Amygdala (tissue), 56 donors: ENCODE results near the gene ELMO1.

Source experiments
- DNase-seq, 56 donors: peaks; one replicate each; lab custom pipeline; 2025; lab: John Stamatoyannopoulos, UW

Gene ELMO1

GRCh38 chr7:37323966-37324365 is 124.7 kb downstream of the ELMO1 start:
- DNase-seq = no peak

- no peak for DNase-seq
These were observed 125.8 kb downstream of the ELMO1 start for GRCh38 chr7:37322831-37323230.

- no peak for DNase-seq
These were observed 127.7 kb downstream of the ELMO1 start for GRCh38 chr7:37320848-37321468.

- DNase-seq = no peak
These were observed 128.4 kb downstream of the ELMO1 start for GRCh38 chr7:37320140-37320847.

GRCh38 chr7:37318541-37318940 is 130.1 kb downstream of the ELMO1 start:
- no peak for DNase-seq

GRCh38 chr7:37315772-37316715 is 132.6 kb downstream of the ELMO1 start:
- DNase-seq = peak in 3 of 56 donors; percentile 8 to 13 (median 12)

- no peak for DNase-seq
These were observed 136.1 kb downstream of the ELMO1 start for GRCh38 chr7:37312608-37313007.

- peak in 19 of 56 donors; percentile 9 to 55 (median 29) for DNase-seq
These were observed 137.3 kb downstream of the ELMO1 start for GRCh38 chr7:37311355-37311754.

GRCh38 chr7:37310327-37311080 is 138.2 kb downstream of the ELMO1 start:
- DNase-seq = no peak

- no peak for DNase-seq
These were observed 139.2 kb downstream of the ELMO1 start for GRCh38 chr7:37309493-37309892.

GRCh38 chr7:37304921-37305320 is 143.7 kb downstream of the ELMO1 start:
- no peak for DNase-seq

GRCh38 chr7:37297546-37297945 is 151.1 kb downstream of the ELMO1 start:
- DNase-seq = no peak

- DNase-seq = no peak
These were observed 153.3 kb downstream of the ELMO1 start for GRCh38 chr7:37295401-37295800.

GRCh38 chr7:37290731-37291130 is 157.9 kb downstream of the ELMO1 start:
- DNase-seq = no peak

GRCh38 chr7:37289781-37290180 is 158.9 kb downstream of the ELMO1 start:
- DNase-seq = no peak

GRCh38 chr7:37289367-37289766 is 159.3 kb downstream of the ELMO1 start:
- no peak for DNase-seq

GRCh38 chr7:37287131-37287855 is 161.4 kb downstream of the ELMO1 start:
- no peak for DNase-seq

- no peak for DNase-seq
These were observed 162.2 kb downstream of the ELMO1 start for GRCh38 chr7:37286454-37286832.

- peak in 2 of 56 donors; percentile 37 to 67 for DNase-seq
These were observed 162.8 kb downstream of the ELMO1 start for GRCh38 chr7:37285706-37286453.
